HG03457 (cell line): ENCODE measurements around the gene CCDC167.

Source experiments
- ATAC-seq: cut with Tn5 transposase; IDR thresholded peaks from one replicate; pipeline ENCODE4 v1.9.1; 2021; ENCODE audit warnings: moderate number of reproducible peaks; ENCODE audit not compliant: unreplicated experiment

CCDC167 gene

GRCh38 chr6:37491171-37491829 lies 8.4 kb downstream of the CCDC167 start:
- ATAC-seq, result no peak

- ATAC-seq, result no peak
Observed at GRCh38 chr6:37490536-37491170, 9.0 kb downstream of the CCDC167 start.

GRCh38 chr6:37489697-37490336 lies 9.9 kb downstream of the CCDC167 start:
- ATAC-seq, result no peak

- no peak for ATAC-seq
Observed at GRCh38 chr6:37488476-37488875, 11.2 kb downstream of the CCDC167 start.

GRCh38 chr6:37487591-37488380 lies 11.9 kb downstream of the CCDC167 start:
- ATAC-seq, result no peak

GRCh38 chr6:37486121-37486839 lies 13.4 kb downstream of the CCDC167 start:
- no peak for ATAC-seq

GRCh38 chr6:37485291-37485702 lies 14.4 kb downstream of the CCDC167 start:
- ATAC-seq, result no peak

GRCh38 chr6:37484786-37485170 lies 14.9 kb downstream of the CCDC167 start:
- ATAC-seq, result no peak

GRCh38 chr6:37483917-37484785 lies 15.5 kb downstream of the CCDC167 start:
- no peak for ATAC-seq

- ATAC-seq, result no peak
Observed at GRCh38 chr6:37483252-37483901, 16.3 kb downstream of the CCDC167 start.

- no peak for ATAC-seq
Observed at GRCh38 chr6:37482606-37483251, 17.0 kb downstream of the CCDC167 start.

- ATAC-seq, result no peak
Observed at GRCh38 chr6:37481711-37482605, 17.7 kb downstream of the CCDC167 start.

GRCh38 chr6:37480951-37481534 lies 18.6 kb downstream of the CCDC167 start:
- no peak for ATAC-seq

- no peak for ATAC-seq
Observed at GRCh38 chr6:37480118-37480736, 19.5 kb downstream of the CCDC167 start.

- no peak for ATAC-seq
Observed at GRCh38 chr6:37479266-37479854, 20.3 kb downstream of the CCDC167 start.

GRCh38 chr6:37478827-37479226 lies 20.9 kb downstream of the CCDC167 start:
- ATAC-seq, result no peak
